Fibroblast of lung (primary cell): ENCODE data around the gene CLCN3. TPM values are rescaled to one million over a fixed set of nuclear protein-coding genes. Genes with fewer than 3 reads are reported as not detected.

Experiments used
- DNase-seq, 2 donors: peaks; one replicate each; pipeline versions ENCODE4 v3.0.0 to v3.0.0-alpha.2; 2010; ENCODE audit warnings: low read depth in 2 of 2
- H2AFZ ChIP-seq: 2 replicates; pipeline ENCODE4 v1.5.1; 2012; ENCODE audit warnings: low read length, control low read depth, inconsistent platforms
- H3K27ac ChIP-seq: 2 replicates; pipeline ENCODE4 v1.5.1; 2011; ENCODE audit warnings: low read length, control low read depth; ENCODE audit not compliant: insufficient read depth
- H3K27me3 ChIP-seq: 2 replicates; pipeline ENCODE4 v1.5.1; 2011; ENCODE audit warnings: mild to moderate bottlenecking, low read length; ENCODE audit not compliant: control insufficient read depth, insufficient read depth
- H3K36me3 ChIP-seq: 2 replicates; pipeline ENCODE4 v1.5.1; 2011; ENCODE audit warnings: low read length; ENCODE audit not compliant: control insufficient read depth, insufficient read depth
- H3K4me1 ChIP-seq: 2 replicates; pipeline ENCODE4 v1.5.1; 2011; ENCODE audit warnings: low read length; ENCODE audit not compliant: control insufficient read depth, insufficient read depth; ENCODE audit errors: extremely low read depth
- H3K4me2 ChIP-seq: 2 replicates; pipeline ENCODE4 v1.5.1; 2011; ENCODE audit warnings: low read length, control low read depth; ENCODE audit not compliant: insufficient read depth; ENCODE audit errors: extremely low read depth
- H3K4me3 ChIP-seq, 4 experiments: fragments of 200-600 bp in 1 of 4; sonication (generic) in 1 of 4; replicated peaks in 1 of 4; 2 replicates each; pipeline ENCODE4 v1.5.1; 2011 to 2016; ENCODE audit warnings: low read length in 4 of 4, low read depth in 3 of 4, mild to moderate bottlenecking in 3 of 4, control low read depth in 2 of 4, inconsistent platforms in 1 of 4, mixed read lengths in 1 of 4; ENCODE audit not compliant: insufficient read depth in 1 of 4; ENCODE audit errors: control extremely low read depth in 1 of 4
- H3K79me2 ChIP-seq: 2 replicates; pipeline ENCODE4 v1.5.1; 2012; ENCODE audit warnings: mild to moderate bottlenecking, low read length, inconsistent platforms; ENCODE audit not compliant: control insufficient read depth, insufficient read depth
- H3K9ac ChIP-seq: 2 replicates; pipeline ENCODE4 v1.5.1; 2011; ENCODE audit warnings: mild to moderate bottlenecking, low read length, control low read depth; ENCODE audit not compliant: insufficient read depth
- H3K9me3 ChIP-seq: 2 replicates; pipeline ENCODE4 v1.5.1; 2012; ENCODE audit warnings: low read depth, low read length; ENCODE audit not compliant: control insufficient read depth, insufficient read depth
- H4K20me1 ChIP-seq: 2 replicates; pipeline ENCODE4 v1.5.1; 2011; ENCODE audit warnings: low read length; ENCODE audit not compliant: control insufficient read depth, insufficient read depth; ENCODE audit errors: extremely low read depth
- CTCF ChIP-seq, 2 donors: IDR thresholded peaks in 1 of 2; conservative IDR thresholded peaks in 1 of 2; 1 replicate in 1 of 2; 2 replicates in 1 of 2; pipeline ENCODE4 v1.5.1; 2011 to 2012; ENCODE audit warnings: low read length in 2 of 2, control low read depth in 1 of 2, inconsistent platforms in 1 of 2, low read depth in 1 of 2, mild to moderate bottlenecking in 1 of 2
- EZH2 ChIP-seq: IDR thresholded peaks from 2 replicates; pipeline ENCODE4 v1.5.1; 2012; ENCODE audit warnings: low read length, control low read depth, mild to moderate bottlenecking; ENCODE audit errors: missing control alignments
- polyA plus RNA-seq, 2 donors: library from polyadenylated mRNA; depleted of rRNA in 1 of 2; stranded (reverse) in 1 of 2; unstranded in 1 of 2; fragments of >200 nt; gene quantifications; 2 replicates each; pipeline ENCODE4 v1.2.1, GENCODE V29; 2011 to 2012; ENCODE audit warnings: missing spikeins in 1 of 2
- total RNA-seq: library from RNA; depleted of rRNA; stranded (reverse); fragments of >200 nt; gene quantifications from 2 replicates; pipeline ENCODE4 v1.2.1, GENCODE V29; 2014

The CLCN3 gene
- total and polyA plus RNA-seq, 2 donors (not counting 1 experiment from before 2014, with no cell fraction given), result 51.7 to 92.2 TPM

DNA sequence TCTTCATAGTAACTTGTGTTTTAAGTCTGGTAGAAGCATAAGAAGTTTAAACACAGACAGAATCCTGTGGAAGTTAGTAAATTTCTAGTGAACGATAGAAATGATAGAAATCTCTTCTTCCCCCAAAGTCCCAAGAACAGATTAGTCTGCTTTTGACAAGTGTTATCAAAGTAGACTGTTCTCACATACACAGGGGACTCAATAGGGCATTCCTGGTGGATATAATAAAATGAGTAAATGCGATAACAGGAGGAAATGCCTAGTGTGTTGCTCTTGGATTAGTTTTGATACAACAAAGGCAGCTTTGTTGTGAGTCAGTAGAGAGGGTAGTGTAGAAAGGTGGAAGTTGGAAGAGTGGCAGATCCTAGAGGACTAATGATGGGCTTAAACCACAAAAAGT lies 43.5 kb downstream of the CLCN3 start:
- no peak overlapping the region for H2AFZ ChIP-seq
- H3K36me3 ChIP-seq, result no peaks in the 10 kb centered on the region
- no peak overlapping the region for H3K4me2 ChIP-seq
- H3K79me2 ChIP-seq, result peaks cover 19% of the 10 kb centered on the region
- peak in 1 of 2 donors; percentile 75 for DNase-seq
- no peaks in the 10 kb centered on the region for H3K4me1 ChIP-seq
- no peaks in the 10 kb centered on the region for H3K9me3 ChIP-seq
- no peaks in the 10 kb centered on the region for H3K27me3 ChIP-seq
- no peak overlapping the region for H3K9ac ChIP-seq
- no peaks in the 10 kb centered on the region for H4K20me1 ChIP-seq
- H3K4me3 ChIP-seq, result no peak overlapping the region
- H3K27ac ChIP-seq, result no peak overlapping the region
- TF ChIP-seq CTCF (conservative IDR thresholded peaks at IDR 0.05 in 1 of 2, IDR thresholded peaks at IDR 0.05 in 1 of 2; ENCODE audit: low read depth in 1 of 2, low read length in 2 of 2), result no peak
- TF ChIP-seq EZH2, result no peak

- Histone ChIP-seq H3K9ac (no peak overlapping the region), H3K79me2 (peaks cover 19% of the 10 kb centered on the region), H2AFZ (no peak overlapping the region), H3K27ac (no peak overlapping the region), H3K4me1 (no peaks in the 10 kb centered on the region), H3K36me3 (no peaks in the 10 kb centered on the region), H3K9me3 (no peaks in the 10 kb centered on the region), H3K4me3 (peak overlapping the region in 1 of 4 experiments; percentile 8), H3K4me2 (peak overlapping the region; percentile 42), H3K27me3 (no peaks in the 10 kb centered on the region), H4K20me1 (no peaks in the 10 kb centered on the region)
- no peak for TF ChIP-seq EZH2
- TF ChIP-seq CTCF (conservative IDR thresholded peaks at IDR 0.05 in 1 of 2, IDR thresholded peaks at IDR 0.05 in 1 of 2; ENCODE audit: low read depth in 1 of 2, low read length in 2 of 2), result no peak
- peak; percentile 28 to 29 for DNase-seq
Observed at GRCh38 chr4:169664615-169665014, 44.2 kb downstream of the CLCN3 start.

GRCh38 chr4:169665046-169665737 lies 44.8 kb downstream of the CLCN3 start:
- no peak overlapping the region for H3K4me2 ChIP-seq
- no peak overlapping the region for H3K4me3 ChIP-seq
- TF ChIP-seq EZH2 (no peak), CTCF (conservative IDR thresholded peaks at IDR 0.05 in 1 of 2, IDR thresholded peaks at IDR 0.05 in 1 of 2; ENCODE audit: low read depth in 1 of 2, low read length in 2 of 2) (no peak)
- peaks cover 19% of the 10 kb centered on the region for H3K79me2 ChIP-seq
- H3K36me3 ChIP-seq, result no peaks in the 10 kb centered on the region
- H3K9me3 ChIP-seq, result no peaks in the 10 kb centered on the region
- DNase-seq, result peak in 1 of 2 donors; percentile 23
- H3K27ac ChIP-seq, result no peak overlapping the region
- H3K4me1 ChIP-seq, result no peaks in the 10 kb centered on the region
- H4K20me1 ChIP-seq, result no peaks in the 10 kb centered on the region
- H3K9ac ChIP-seq, result no peak overlapping the region
- no peaks in the 10 kb centered on the region for H3K27me3 ChIP-seq
- no peak overlapping the region for H2AFZ ChIP-seq
